Activated CD8-positive, alpha-beta memory T cell treated with anti-CD3 and anti-CD28 coated beads, Interleukin-2, amount 50 U/mL, for 1 hour (primary cell): ENCODE results near the gene PCDH15.

Experiments
- DNase-seq: peaks from one replicate; pipeline ENCODE4 v3.0.0-alpha.2; 2020; ENCODE audit errors: extremely low read depth

PCDH15 gene

GRCh38 chr10:54125098-54125747 lies 675.8 kb downstream of the PCDH15 start:
- DNase-seq = no peak

- no peak for DNase-seq
Observed at GRCh38 chr10:54124209-54124885, 676.7 kb downstream of the PCDH15 start.

- DNase-seq = no peak
Observed at GRCh38 chr10:54120806-54121205, 680.2 kb downstream of the PCDH15 start.

- no peak for DNase-seq
Observed at GRCh38 chr10:54108961-54109360, 692.1 kb downstream of the PCDH15 start.

- no peak for DNase-seq
Observed at GRCh38 chr10:54096892-54097291, 704.1 kb downstream of the PCDH15 start.

- no peak for DNase-seq
Observed at GRCh38 chr10:54094321-54094720, 706.7 kb downstream of the PCDH15 start.

- no peak for DNase-seq
Observed at GRCh38 chr10:54091237-54091636, 709.8 kb downstream of the PCDH15 start.

GRCh38 chr10:54081950-54082349 lies 719.1 kb downstream of the PCDH15 start:
- no peak for DNase-seq

- no peak for DNase-seq
Observed at GRCh38 chr10:54067361-54067760, 733.7 kb downstream of the PCDH15 start.

GRCh38 chr10:54066646-54067045 lies 734.4 kb downstream of the PCDH15 start:
- DNase-seq = no peak

GRCh38 chr10:54065106-54065505 lies 735.9 kb downstream of the PCDH15 start:
- no peak for DNase-seq

- DNase-seq = no peak
Observed at GRCh38 chr10:54064215-54064614, 736.8 kb downstream of the PCDH15 start.

GRCh38 chr10:54063514-54063913 lies 737.5 kb downstream of the PCDH15 start:
- no peak for DNase-seq

- no peak for DNase-seq
Observed at GRCh38 chr10:54060572-54060971, 740.5 kb downstream of the PCDH15 start.

GRCh38 chr10:54057357-54057756 lies 743.7 kb downstream of the PCDH15 start:
- DNase-seq = no peak

- no peak for DNase-seq
Observed at GRCh38 chr10:54026340-54026739, 774.7 kb downstream of the PCDH15 start.

GRCh38 chr10:54011117-54011516 lies 789.9 kb downstream of the PCDH15 start:
- no peak for DNase-seq

- no peak for DNase-seq
Observed at GRCh38 chr10:54010337-54010933, 790.6 kb downstream of the PCDH15 start.

- DNase-seq = no peak
Observed at GRCh38 chr10:54009672-54010071, 791.4 kb downstream of the PCDH15 start.

GRCh38 chr10:54002077-54002476 lies 799.0 kb downstream of the PCDH15 start:
- no peak for DNase-seq

GRCh38 chr10:53997953-53998352 lies 803.1 kb downstream of the PCDH15 start:
- DNase-seq = no peak

GRCh38 chr10:53990799-53991238 lies 810.2 kb downstream of the PCDH15 start:
- DNase-seq = no peak

GRCh38 chr10:53983431-53983830 lies 817.6 kb downstream of the PCDH15 start:
- no peak for DNase-seq
